Left lung (tissue), 10 donors: ENCODE data around the gene PDCD7. TPM values are rescaled to one million over a fixed set of nuclear protein-coding genes. Genes with fewer than 3 reads are reported as not detected.

Experiments used
- ATAC-seq: fragments of 200-7000 bp; cut with Tn5 transposase; one replicate; pipeline ENCODE4 v1.9.1; 2020; ENCODE audit warnings: moderate library complexity
- DNase-seq, 4 donors: peaks; one replicate each; pipeline ENCODE4 v3.0.0-alpha.2; 2013 to 2020
- H3K27ac ChIP-seq, 2 donors: fragments of 200-600 bp; sonication (generic) in 1 of 2; one replicate each; pipeline versions ENCODE4 v1.5.0 to v1.8.0; 2020 to 2021
- H3K27me3 ChIP-seq, 2 donors: fragments of 200-600 bp; sonication (generic) in 1 of 2; one replicate each; pipeline versions ENCODE4 v1.5.0 to v1.8.0; 2020 to 2021
- H3K36me3 ChIP-seq, 2 donors: fragments of 200-600 bp; sonication (generic) in 1 of 2; one replicate each; pipeline versions ENCODE4 v1.5.0 to v1.8.0; 2020 to 2021
- H3K4me1 ChIP-seq, 2 donors: fragments of 200-600 bp; one replicate each; pipeline ENCODE4 v1.8.0; 2021
- H3K4me3 ChIP-seq, 2 donors: fragments of 200-600 bp; sonication (generic) in 1 of 2; one replicate each; pipeline versions ENCODE4 v1.5.0 to v1.8.0; 2020 to 2021; ENCODE audit warnings: mild to moderate bottlenecking in 1 of 2
- H3K9me3 ChIP-seq, 2 donors: fragments of 200-600 bp; sonication (generic) in 1 of 2; one replicate each; pipeline versions ENCODE4 v1.5.0 to v1.8.0; 2020 to 2021
- CTCF ChIP-seq, 2 donors: fragments of 200-600 bp; sonication (generic) in 1 of 2; IDR thresholded peaks; one replicate each; pipeline versions ENCODE4 v1.5.0 to v1.8.0; 2021; ENCODE audit warnings: antibody characterized with exemption in 2 of 2
- intact Hi-C, 2 donors: fragments of 100-400 bp; cut with DNase I; formaldehyde crosslinking; loops; one replicate each; pipeline versions ENCODE4 v1.11.2 to v1.14.2; 2022
- polyA plus RNA-seq, 6 donors: library from polyadenylated mRNA; unstranded; fragments of 120-200 nt; gene quantifications; one replicate each; pipeline ENCODE4 v1.2.1, GENCODE V29; 2013; ENCODE audit not compliant: insufficient read length in 6 of 6
- total RNA-seq, 2 donors: library from RNA; stranded (reverse); fragmentation: NEBNext Ultra II Directional; extraction: Animal tissue kit (Norgen Biotek cat#: 25700); gene quantifications; one replicate each; pipeline ENCODE4 v1.2.1, GENCODE V29; 2021
- donor health status: DM: no; HTN: yes; CAD: no.
- donor health status: DM: no; HTN: no; CAD: no.

The PDCD7 gene
- total and polyA plus RNA-seq, 8 donors = 15.8 to 35.4 (median 33.8) TPM

- peaks cover 8 to 38% of the 10 kb centered on the region in 2 donors for H3K4me1 ChIP-seq
- intact Hi-C loops = no loop called here
- ATAC-seq = peak; percentile 59
- no peak for DNase-seq
- no peaks in the 10 kb centered on the region for H3K9me3 ChIP-seq
- H3K27me3 ChIP-seq = no peaks in the 10 kb centered on the region
- H3K27ac ChIP-seq = peak overlapping the region in 1 of 2 donors; percentile 20
- TF ChIP-seq CTCF (IDR thresholded peaks at IDR 0.05) = no peak
- no peak overlapping the region for H3K4me3 ChIP-seq
- peaks cover 0 to 65% of the 10 kb centered on the region in 2 donors for H3K36me3 ChIP-seq
Measured at GRCh38 chr15:65177901-65178300, 44.3 kb upstream of the PDCD7 start.

DNA sequence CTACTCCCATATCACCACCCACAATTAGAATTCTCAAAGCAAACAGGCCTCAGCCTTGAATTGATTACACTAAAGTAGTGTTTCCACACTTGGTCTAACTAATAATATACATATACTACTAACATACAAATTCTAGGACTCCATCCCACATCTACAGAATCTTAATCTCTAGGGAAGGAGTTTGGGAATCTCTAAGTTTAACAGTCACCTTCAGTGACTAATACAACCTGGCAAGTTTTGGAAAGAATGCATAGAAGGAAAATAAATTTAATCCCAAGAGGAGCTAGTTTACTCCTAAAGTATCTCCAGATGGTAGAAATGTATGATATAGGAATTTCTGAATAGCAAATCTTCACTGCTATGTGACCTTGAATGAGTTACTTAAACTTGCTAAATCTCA is 42.4 kb upstream of the PDCD7 start:
- DNase-seq (no peak), ATAC-seq (no peak)
- intact Hi-C loops = no loop called here
- Histone ChIP-seq H3K4me1 (peaks cover 0 to 20% of the 10 kb centered on the region in 2 donors), H3K36me3 (peaks cover 0 to 84% of the 10 kb centered on the region in 2 donors), H3K27ac (no peak overlapping the region), H3K27me3 (no peaks in the 10 kb centered on the region), H3K4me3 (no peak overlapping the region), H3K9me3 (no peaks in the 10 kb centered on the region)
- TF ChIP-seq CTCF (IDR thresholded peaks at IDR 0.05) = no peak

DNA sequence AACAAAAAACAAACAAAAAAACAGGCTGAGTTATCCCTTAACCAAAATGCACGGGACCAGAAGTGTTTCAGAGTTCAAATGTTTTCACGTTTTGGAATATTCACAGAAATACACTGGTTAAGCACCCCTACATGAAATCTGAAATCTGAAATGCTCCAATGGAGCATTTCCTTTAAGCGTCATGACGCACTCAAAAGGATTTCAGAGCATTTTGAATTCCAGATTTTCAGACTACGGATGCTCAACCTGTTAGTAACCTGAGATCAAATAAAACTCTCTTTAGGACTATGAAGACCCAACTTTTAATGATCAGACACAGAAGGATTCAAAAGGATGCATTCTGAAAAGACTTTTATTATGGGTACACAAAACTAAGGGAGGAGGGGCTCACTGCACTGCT is 41.9 kb upstream of the PDCD7 start:
- Histone ChIP-seq H3K9me3 (no peaks in the 10 kb centered on the region), H3K4me1 (peaks cover 0 to 17% of the 10 kb centered on the region in 2 donors), H3K4me3 (no peak overlapping the region), H3K27me3 (no peaks in the 10 kb centered on the region), H3K36me3 (peaks cover 0 to 89% of the 10 kb centered on the region in 2 donors), H3K27ac (no peak overlapping the region)
- intact Hi-C loops = no loop called here
- ATAC-seq = no peak
- no peak for DNase-seq
- TF ChIP-seq CTCF (IDR thresholded peaks at IDR 0.05) = no peak

DNA sequence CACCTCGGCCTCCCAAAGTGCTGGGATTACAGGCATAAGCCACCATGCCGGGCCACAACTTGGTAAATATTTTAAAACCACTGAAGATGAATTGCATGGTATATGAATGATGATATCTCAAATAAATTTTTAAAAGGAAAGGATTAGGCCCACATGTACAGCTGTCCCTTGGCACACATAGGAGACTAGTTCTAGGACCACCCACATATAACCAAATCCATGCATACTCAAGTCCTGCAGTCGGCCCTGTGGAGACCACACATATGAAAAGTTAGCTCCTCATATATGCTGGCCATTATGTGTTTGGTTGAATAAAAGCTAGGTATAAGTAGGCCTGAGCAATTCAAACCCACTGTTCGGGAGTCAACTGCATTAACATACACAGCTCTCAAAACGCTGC is 40.9 kb upstream of the PDCD7 start:
- Histone ChIP-seq H3K4me3 (no peak overlapping the region), H3K36me3 (peaks cover 0 to 97% of the 10 kb centered on the region in 2 donors), H3K27me3 (no peaks in the 10 kb centered on the region), H3K27ac (no peak overlapping the region), H3K9me3 (no peaks in the 10 kb centered on the region), H3K4me1 (peaks cover 0 to 14% of the 10 kb centered on the region in 2 donors)
- DNase-seq (no peak), ATAC-seq (no peak)
- TF ChIP-seq CTCF (IDR thresholded peaks at IDR 0.05) = no peak
- intact Hi-C loops = no loop called here

DNA sequence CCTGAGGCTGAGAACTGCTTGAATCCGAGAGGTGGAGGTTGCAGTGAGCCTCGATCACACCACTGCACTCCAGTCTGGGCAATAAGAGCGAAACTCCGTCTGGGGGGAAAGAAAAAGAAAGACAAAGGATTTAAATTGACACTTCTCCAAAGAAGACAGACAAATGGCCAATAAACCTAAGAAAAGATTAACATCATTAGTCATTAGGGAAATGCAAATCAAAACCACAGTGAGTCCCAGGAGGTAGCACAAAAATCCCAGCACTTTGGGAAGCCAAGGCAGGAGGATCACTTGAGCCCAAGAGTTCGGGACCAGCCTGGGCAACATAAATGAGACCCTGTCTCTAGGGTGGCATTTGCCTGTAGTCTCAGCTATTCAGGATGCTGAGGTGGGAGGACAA is 38.9 kb upstream of the PDCD7 start:
- H3K36me3 ChIP-seq = peaks cover 0 to 87% of the 10 kb centered on the region in 2 donors
- H3K4me3 ChIP-seq = no peak overlapping the region
- no peak overlapping the region for H3K27ac ChIP-seq
- H3K9me3 ChIP-seq = no peaks in the 10 kb centered on the region
- intact Hi-C loops = no loop called here
- DNase-seq (no peak), ATAC-seq (no peak)
- TF ChIP-seq CTCF (IDR thresholded peaks at IDR 0.05) = no peak
- peaks cover 0 to 3% of the 10 kb centered on the region in 2 donors for H3K4me1 ChIP-seq
- no peaks in the 10 kb centered on the region for H3K27me3 ChIP-seq
